Gastroesophageal sphincter (tissue), 4 donors: ENCODE results near the gene ANXA4. TPM values are rescaled to one million over a fixed set of nuclear protein-coding genes. Genes with fewer than 3 reads are reported as not detected.

ENCODE experiments used
- ATAC-seq: fragments of 150-250 bp; one replicate; pipeline ENCODE4 v1.9.1; 2016; ENCODE audit warnings: mild to moderate bottlenecking, moderate library complexity
- H3K27ac ChIP-seq, 4 donors: fragments of 200-600 bp; sonication (generic) in 3 of 4; 1 replicate in 3 of 4; 2 replicates in 1 of 4; pipeline ENCODE4 v1.5.1; 2016 to 2019
- H3K27me3 ChIP-seq: fragments of 200-600 bp; sonication (generic); one replicate; pipeline ENCODE4 v1.5.1; 2019
- H3K36me3 ChIP-seq, 2 donors: fragments of 200-600 bp; sonication (generic); one replicate each; pipeline ENCODE4 v1.5.1; 2019; ENCODE audit warnings: control low read depth in 1 of 2
- H3K4me1 ChIP-seq, 3 donors: fragments of 200-600 bp; sonication (generic); 1 replicate in 2 of 3; 2 replicates in 1 of 3; pipeline ENCODE4 v1.5.1; 2016 to 2019; ENCODE audit warnings: control low read depth in 2 of 3
- H3K4me3 ChIP-seq, 2 donors: fragments of 200-600 bp; sonication (generic); one replicate each; pipeline ENCODE4 v1.5.1; 2019; ENCODE audit warnings: mild to moderate bottlenecking in 1 of 2, moderate library complexity in 1 of 2
- H3K9me3 ChIP-seq, 3 donors: fragments of 200-600 bp; sonication (generic); one replicate each; pipeline ENCODE4 v1.5.1; 2017 to 2019; ENCODE audit warnings: control low read depth in 2 of 3
- CTCF ChIP-seq, 4 experiments: fragments of 200-600 bp in 2 of 4; fragments of 450-650 bp in 2 of 4; sonication (generic) in 1 of 4; IDR thresholded peaks; one replicate each; pipeline ENCODE4 v1.5.1; 2017 to 2019; ENCODE audit warnings: antibody characterized with exemption in 4 of 4, mild to moderate bottlenecking in 2 of 4, moderate library complexity in 2 of 4
- EP300 ChIP-seq: sonication (generic); formaldehyde crosslinking; IDR thresholded peaks from one replicate; pipeline ENCODE4 v1.6.1; 2017; ENCODE audit warnings: antibody characterized with exemption, mild to moderate bottlenecking
- POLR2A ChIP-seq, 2 donors: fragments of 450-650 bp; IDR thresholded peaks; one replicate each; pipeline ENCODE4 v1.6.1; 2017; ENCODE audit warnings: antibody characterized with exemption in 2 of 2, mild to moderate bottlenecking in 2 of 2, moderate library complexity in 1 of 2
- POLR2AphosphoS5 ChIP-seq: sonication (generic); formaldehyde crosslinking; IDR thresholded peaks from one replicate; pipeline ENCODE4 v1.6.1; 2017; ENCODE audit warnings: antibody characterized with exemption
- WGBS, 2 donors: methylation state at CpG; one replicate each; pipeline ENCODE4 v1.1.5; 2018; ENCODE audit warnings: low coverage in 1 of 2; 5-methylcytosine and 5-hydroxymethylcytosine counted together
- total RNA-seq, 4 donors: library from RNA; depleted of rRNA; stranded (reverse); fragments of >200 nt; gene quantifications; one replicate each; pipeline ENCODE4 v1.1.0, GENCODE V29; 2016

ANXA4 gene
- total RNA-seq, 4 donors from 2014 or later, result 49.0 to 66.8 (median 58.1) TPM

GRCh38 chr2:69715964-69716363 lies 26.0 kb upstream of the ANXA4 start:
- no peak overlapping the region for H3K4me3 ChIP-seq
- no peak for ATAC-seq
- H3K27ac ChIP-seq, result no peak overlapping the region
- H3K27me3 ChIP-seq, result no peaks in the 10 kb centered on the region
- TF ChIP-seq POLR2AphosphoS5, result no peak
- no peak for TF ChIP-seq CTCF (IDR thresholded peaks at IDR 0.05)
- TF ChIP-seq POLR2A (IDR thresholded peaks at IDR 0.05), result no peak
- no peak for TF ChIP-seq EP300
- H3K4me1 ChIP-seq, result peaks cover 0 to 12% (median 0%) of the 10 kb centered on the region in 3 donors
- no peaks in the 10 kb centered on the region for H3K36me3 ChIP-seq
- WGBS, 2 donors, result 67 to 83% methylated on average over 1 of the region's 1 CpG
- no peaks in the 10 kb centered on the region for H3K9me3 ChIP-seq

GRCh38 chr2:69716555-69717120 lies 25.3 kb upstream of the ANXA4 start:
- WGBS, 2 donors, result 64 to 80% methylated on average over 6 to 12 of the region's 13 CpGs
- Histone ChIP-seq H3K4me3 (no peak overlapping the region), H3K4me1 (peaks cover 0 to 12% (median 0%) of the 10 kb centered on the region in 3 donors), H3K9me3 (no peaks in the 10 kb centered on the region), H3K27ac (no peak overlapping the region), H3K36me3 (no peaks in the 10 kb centered on the region), H3K27me3 (no peaks in the 10 kb centered on the region)
- no peak for TF ChIP-seq EP300
- no peak for TF ChIP-seq POLR2AphosphoS5
- no peak for TF ChIP-seq CTCF (IDR thresholded peaks at IDR 0.05)
- TF ChIP-seq POLR2A (IDR thresholded peaks at IDR 0.05), result no peak
- ATAC-seq, result no peak

- Histone ChIP-seq H3K4me1 (peaks cover 0 to 12% (median 0%) of the 10 kb centered on the region in 3 donors), H3K9me3 (no peaks in the 10 kb centered on the region), H3K36me3 (no peaks in the 10 kb centered on the region), H3K27ac (no peak overlapping the region), H3K4me3 (no peak overlapping the region), H3K27me3 (no peaks in the 10 kb centered on the region)
- 92 to 100% methylated on average over 1 to 2 of the region's 2 CpGs for WGBS, 2 donors
- TF ChIP-seq CTCF (IDR thresholded peaks at IDR 0.05), result no peak
- TF ChIP-seq EP300, result no peak
- no peak for TF ChIP-seq POLR2AphosphoS5
- no peak for TF ChIP-seq POLR2A (IDR thresholded peaks at IDR 0.05)
- ATAC-seq, result no peak
Observed at GRCh38 chr2:69717186-69717585, 24.7 kb upstream of the ANXA4 start.

GRCh38 chr2:69717861-69718273 lies 24.1 kb upstream of the ANXA4 start:
- Histone ChIP-seq H3K27ac (no peak overlapping the region), H3K4me1 (peaks cover 0 to 12% (median 0%) of the 10 kb centered on the region in 3 donors), H3K27me3 (no peaks in the 10 kb centered on the region), H3K4me3 (no peak overlapping the region), H3K9me3 (no peaks in the 10 kb centered on the region), H3K36me3 (no peaks in the 10 kb centered on the region)
- TF ChIP-seq POLR2AphosphoS5 (no peak), EP300 (no peak), POLR2A (IDR thresholded peaks at IDR 0.05) (no peak), CTCF (IDR thresholded peaks at IDR 0.05) (no peak)
- 25 to 60% methylated on average over 1 of the region's 2 CpGs for WGBS, 2 donors
- no peak for ATAC-seq

GRCh38 chr2:69718338-69718965 lies 23.5 kb upstream of the ANXA4 start:
- Histone ChIP-seq H3K36me3 (no peaks in the 10 kb centered on the region), H3K4me3 (no peak overlapping the region), H3K9me3 (no peaks in the 10 kb centered on the region), H3K27ac (no peak overlapping the region), H3K4me1 (peaks cover 0 to 12% (median 0%) of the 10 kb centered on the region in 3 donors), H3K27me3 (no peaks in the 10 kb centered on the region)
- no peak for TF ChIP-seq POLR2A (IDR thresholded peaks at IDR 0.05)
- no peak for TF ChIP-seq EP300
- no peak for TF ChIP-seq POLR2AphosphoS5
- no peak for TF ChIP-seq CTCF (IDR thresholded peaks at IDR 0.05)
- ATAC-seq, result no peak
- WGBS, 2 donors, result 68 to 72% methylated on average over 5 of the region's 5 CpGs
